ENCODE data around the gene ALDH3B1.

Gene ALDH3B1

GRCh38 chr11:68032997-68033707 lies 23.0 kb downstream of the ALDH3B1 start:
- no peak for DNase-seq

- DNase-seq, result no peak
Observed at GRCh38 chr11:68033708-68034045, 23.6 kb downstream of the ALDH3B1 start.

- DNase-seq, result no peak
Observed at GRCh38 chr11:68035266-68035876, 25.2 kb downstream of the ALDH3B1 start.

- DNase-seq, result no peak
Observed at GRCh38 chr11:68036141-68036716, 26.1 kb downstream of the ALDH3B1 start.

GRCh38 chr11:68036717-68037239 lies 26.7 kb downstream of the ALDH3B1 start:
- no peak for DNase-seq

GRCh38 chr11:68037411-68038225 lies 27.5 kb downstream of the ALDH3B1 start:
- DNase-seq, result peak; percentile 24

- peak; percentile 45 for DNase-seq
Observed at GRCh38 chr11:68038226-68038717, 28.1 kb downstream of the ALDH3B1 start.

GRCh38 chr11:68038718-68039525 lies 28.8 kb downstream of the ALDH3B1 start, which contains the start of gene TCIRG1:
Gene TCIRG1, plus strand, starts transcription at chr11:68039025. Its CDS starts 2,247 bp downstream, at chr11:68041272.
- DNase-seq, result peak; percentile 74

GRCh38 chr11:68039526-68040086 lies 29.5 kb downstream of the ALDH3B1 start:
- DNase-seq, result no peak

GRCh38 chr11:68040101-68040956 lies 30.2 kb downstream of the ALDH3B1 start:
- DNase-seq, result peak; percentile 73

- no peak for DNase-seq
Observed at GRCh38 chr11:68040957-68041591, 30.9 kb downstream of the ALDH3B1 start.

- no peak for DNase-seq
Observed at GRCh38 chr11:68041617-68042218, 31.6 kb downstream of the ALDH3B1 start.

GRCh38 chr11:68042219-68043028 lies 32.3 kb downstream of the ALDH3B1 start:
- no peak for DNase-seq

- DNase-seq, result no peak
Observed at GRCh38 chr11:68043029-68043348, 32.9 kb downstream of the ALDH3B1 start.

GRCh38 chr11:68043349-68044144 lies 33.4 kb downstream of the ALDH3B1 start:
- peak; percentile 27 for DNase-seq

GRCh38 chr11:68044145-68044813 lies 34.2 kb downstream of the ALDH3B1 start:
- peak; percentile 41 for DNase-seq

- DNase-seq, result no peak
Observed at GRCh38 chr11:68044898-68045351, 34.8 kb downstream of the ALDH3B1 start.
